Fibroblast of the aortic adventitia (primary cell): ENCODE measurements around the gene SIGLEC12. TPM values are rescaled to one million over a fixed set of nuclear protein-coding genes. Genes with fewer than 3 reads are reported as not detected.

ENCODE experiments used
- DNase-seq: peaks from one replicate; pipeline ENCODE4 v3.0.0-alpha.2; 2010; ENCODE audit warnings: low read depth
- H3K4me3 ChIP-seq: 2 replicates; pipeline ENCODE4 v1.5.1; 2011; ENCODE audit warnings: low read depth, mild to moderate bottlenecking, control low read depth, low read length, moderate library complexity
- total RNA-seq: library from RNA; depleted of rRNA; stranded (reverse); fragments of >200 nt; gene quantifications from 2 replicates; pipeline ENCODE4 v1.2.3, GENCODE V29; 2012; ENCODE audit warnings: low replicate concordance
- TF ChIP-seq, protein P1 (sequence below): IDR thresholded peaks from 2 replicates; pipeline ENCODE4 v1.5.1; 2011; ENCODE audit warnings: mild to moderate bottlenecking, low read length, control low read depth, inconsistent platforms; ENCODE audit not compliant: insufficient read depth

The SIGLEC12 gene
- total RNA-seq, 1 donor = not detected

DNA sequence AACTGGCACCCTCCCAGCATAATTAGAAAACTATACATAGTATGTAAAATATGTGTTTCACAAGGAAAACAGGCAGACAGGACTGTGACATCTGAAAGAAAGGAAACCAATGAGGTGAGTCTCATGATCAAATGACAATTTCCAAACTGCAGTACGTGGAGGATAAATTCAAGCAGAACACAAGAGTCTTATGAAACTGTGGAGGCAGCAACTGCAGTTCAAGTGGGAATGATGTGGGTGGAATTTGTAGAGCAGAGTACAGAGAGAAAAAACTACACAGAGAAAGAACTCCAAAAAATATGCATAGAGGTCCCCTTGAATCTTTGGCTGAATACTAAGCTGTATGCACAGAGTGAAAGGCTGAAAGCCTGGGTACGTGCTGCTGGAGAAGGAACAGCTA lies 20.2 kb upstream of the SIGLEC12 start:
- H3K4me3 ChIP-seq = no peak overlapping the region
- DNase-seq = no peak
- TF ChIP-seq, protein P1, sequence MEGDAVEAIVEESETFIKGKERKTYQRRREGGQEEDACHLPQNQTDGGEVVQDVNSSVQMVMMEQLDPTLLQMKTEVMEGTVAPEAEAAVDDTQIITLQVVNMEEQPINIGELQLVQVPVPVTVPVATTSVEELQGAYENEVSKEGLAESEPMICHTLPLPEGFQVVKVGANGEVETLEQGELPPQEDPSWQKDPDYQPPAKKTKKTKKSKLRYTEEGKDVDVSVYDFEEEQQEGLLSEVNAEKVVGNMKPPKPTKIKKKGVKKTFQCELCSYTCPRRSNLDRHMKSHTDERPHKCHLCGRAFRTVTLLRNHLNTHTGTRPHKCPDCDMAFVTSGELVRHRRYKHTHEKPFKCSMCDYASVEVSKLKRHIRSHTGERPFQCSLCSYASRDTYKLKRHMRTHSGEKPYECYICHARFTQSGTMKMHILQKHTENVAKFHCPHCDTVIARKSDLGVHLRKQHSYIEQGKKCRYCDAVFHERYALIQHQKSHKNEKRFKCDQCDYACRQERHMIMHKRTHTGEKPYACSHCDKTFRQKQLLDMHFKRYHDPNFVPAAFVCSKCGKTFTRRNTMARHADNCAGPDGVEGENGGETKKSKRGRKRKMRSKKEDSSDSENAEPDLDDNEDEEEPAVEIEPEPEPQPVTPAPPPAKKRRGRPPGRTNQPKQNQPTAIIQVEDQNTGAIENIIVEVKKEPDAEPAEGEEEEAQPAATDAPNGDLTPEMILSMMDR = no peak

- no peak for DNase-seq
- TF ChIP-seq, protein P1 = no peak
- H3K4me3 ChIP-seq = no peak overlapping the region
These were observed 19.8 kb upstream of the SIGLEC12 start for GRCh38 chr19:51521357-51521756.

GRCh38 chr19:51520728-51521127 lies 19.1 kb upstream of the SIGLEC12 start:
- TF ChIP-seq, protein P1 = no peak
- H3K4me3 ChIP-seq = no peak overlapping the region
- no peak for DNase-seq

GRCh38 chr19:51514866-51515481 lies 13.4 kb upstream of the SIGLEC12 start:
- peak; percentile 69 for DNase-seq
- TF ChIP-seq, protein P1 = peak; percentile 75
- no peak overlapping the region for H3K4me3 ChIP-seq

DNA sequence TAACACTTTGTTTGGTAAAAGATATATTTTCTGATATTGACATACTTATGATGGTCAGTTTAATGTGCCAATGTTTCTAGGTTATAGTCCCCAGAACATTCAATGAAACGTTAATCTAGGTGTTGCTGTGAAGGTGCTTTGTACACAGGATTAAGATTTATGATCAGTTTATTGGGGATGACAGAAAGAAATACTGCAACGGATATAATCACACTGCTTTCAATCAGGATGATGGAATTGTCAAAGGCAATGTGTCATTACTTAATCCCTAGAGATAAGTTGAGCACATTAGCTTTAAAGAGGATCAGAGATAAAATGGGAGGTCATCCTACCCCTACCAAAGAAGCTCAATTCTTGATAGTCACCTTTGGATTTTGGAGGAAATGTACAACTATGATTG lies 12.4 kb upstream of the SIGLEC12 start:
- TF ChIP-seq, protein P1 = no peak
- DNase-seq = no peak
- no peak overlapping the region for H3K4me3 ChIP-seq

DNA sequence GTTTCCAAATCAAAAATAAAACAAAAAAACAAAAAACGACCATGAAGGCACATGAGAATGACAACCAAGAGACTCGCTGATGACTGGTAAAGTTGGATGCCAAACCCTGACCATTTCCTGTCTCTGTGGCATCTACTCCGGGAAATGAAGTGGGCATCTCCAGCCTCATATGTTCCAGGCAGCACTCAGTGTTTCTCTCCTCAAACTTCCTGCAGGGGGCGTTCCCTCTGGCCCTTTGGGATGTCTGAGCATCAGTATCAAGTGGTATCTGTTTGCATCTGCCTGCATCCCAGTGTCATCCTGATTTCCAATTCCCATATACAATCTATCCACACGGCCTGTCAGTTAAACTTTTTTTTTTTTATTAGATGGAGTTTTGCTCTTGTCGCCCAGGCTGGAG lies 9.8 kb upstream of the SIGLEC12 start:
- TF ChIP-seq, protein P1 = peak; percentile 9
- DNase-seq = no peak

More for the DNA sequence above, 9.8 kb upstream of the SIGLEC12 start:
- no peak overlapping the region for H3K4me3 ChIP-seq
